ENCODE data around the gene KDM6A.

GRCh38 chrX:45026036-45026435 is 153.0 kb downstream of the KDM6A start:
- no peak for TF ChIP-seq CTCF (IDR thresholded peaks at IDR 0.05)
- TF ChIP-seq REST (IDR thresholded peaks at IDR 0.05; ENCODE audit: insufficient read depth in 1 of 2, low read depth in 2 of 2, low read length in 1 of 2), result no peak
- TF ChIP-seq POLR2AphosphoS5 (IDR thresholded peaks at IDR 0.05; ENCODE audit: low read depth, low read length), result no peak
- no peak for TF ChIP-seq SIN3A (IDR thresholded peaks at IDR 0.05; ENCODE audit: borderline replicate concordance, insufficient read depth, low read depth, low read length)
- no peak for TF ChIP-seq TCF7L2 (IDR thresholded peaks at IDR 0.05; ENCODE audit: low read depth, low read length)
